PFSK-1 (cell line): Measurements from ENCODE around the gene HS6ST1.

Source experiments
- FOXP2 ChIP-seq: optimal IDR thresholded peaks from 2 replicates; pipeline ENCODE3; 2011; ENCODE audit warnings: borderline replicate concordance, control low read depth, inconsistent platforms; ENCODE audit not compliant: insufficient read depth; ENCODE audit errors: extremely low read length, extremely low read depth
- POLR2AphosphoS5 ChIP-seq: IDR thresholded peaks from 2 replicates; pipeline ENCODE4 v1.6.1; 2012; ENCODE audit warnings: low read depth, mild to moderate bottlenecking, control low read depth, low read length, moderate library complexity
- SIN3A ChIP-seq: IDR thresholded peaks from 2 replicates; pipeline ENCODE4 v1.6.1; 2012; ENCODE audit warnings: mild to moderate bottlenecking, low read length, moderate library complexity, borderline replicate concordance; ENCODE audit not compliant: insufficient read depth
- TAF1 ChIP-seq: IDR thresholded peaks from 2 replicates; pipeline ENCODE4 v1.6.1; 2012; ENCODE audit warnings: low read length, control low read depth, borderline replicate concordance; ENCODE audit not compliant: insufficient read depth
- TF ChIP-seq, protein P1 (sequence below), 2 experiments: IDR thresholded peaks; 2 replicates each; pipeline versions ENCODE4 v1.6.1 to v1.8.0; 2011 to 2012; ENCODE audit warnings: low read depth in 2 of 2, low read length in 2 of 2, control low read depth in 1 of 2, inconsistent platforms in 1 of 2, mild to moderate bottlenecking in 1 of 2, moderate library complexity in 1 of 2; ENCODE audit not compliant: insufficient read depth in 1 of 2

HS6ST1 gene

DNA sequence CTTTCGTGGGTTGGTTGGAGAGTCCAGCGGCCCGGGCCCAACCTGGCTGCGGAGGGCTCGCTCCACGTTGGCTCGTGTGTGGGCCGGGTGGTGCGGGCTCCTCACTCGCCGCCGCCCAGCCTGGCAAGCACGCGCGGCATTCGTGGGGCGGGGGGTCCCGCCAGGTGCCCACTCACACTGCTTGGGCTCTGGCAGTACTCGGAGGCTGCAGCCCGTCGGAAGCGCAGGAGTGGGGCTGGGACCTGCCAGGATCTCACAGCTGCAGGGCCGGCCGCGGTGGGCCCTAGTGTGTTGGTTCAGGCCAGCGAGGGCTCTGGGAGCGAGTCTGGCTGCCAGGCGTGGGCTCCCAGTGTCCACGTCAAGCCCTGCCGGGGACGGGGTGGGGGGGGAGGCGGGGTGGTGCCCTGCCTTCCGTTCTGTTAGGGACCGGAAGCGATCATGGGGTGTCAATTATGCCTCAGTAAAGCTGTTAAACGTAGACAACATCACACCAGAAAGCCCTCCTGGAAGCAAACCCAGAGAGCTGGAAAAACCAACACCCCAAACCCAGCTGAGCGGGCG lies 1.0 kb upstream of the HS6ST1 start:
- no peak for TF ChIP-seq TAF1
- TF ChIP-seq FOXP2, result no peak
- TF ChIP-seq POLR2AphosphoS5, result no peak
- no peak for TF ChIP-seq SIN3A
- TF ChIP-seq, protein P1, sequence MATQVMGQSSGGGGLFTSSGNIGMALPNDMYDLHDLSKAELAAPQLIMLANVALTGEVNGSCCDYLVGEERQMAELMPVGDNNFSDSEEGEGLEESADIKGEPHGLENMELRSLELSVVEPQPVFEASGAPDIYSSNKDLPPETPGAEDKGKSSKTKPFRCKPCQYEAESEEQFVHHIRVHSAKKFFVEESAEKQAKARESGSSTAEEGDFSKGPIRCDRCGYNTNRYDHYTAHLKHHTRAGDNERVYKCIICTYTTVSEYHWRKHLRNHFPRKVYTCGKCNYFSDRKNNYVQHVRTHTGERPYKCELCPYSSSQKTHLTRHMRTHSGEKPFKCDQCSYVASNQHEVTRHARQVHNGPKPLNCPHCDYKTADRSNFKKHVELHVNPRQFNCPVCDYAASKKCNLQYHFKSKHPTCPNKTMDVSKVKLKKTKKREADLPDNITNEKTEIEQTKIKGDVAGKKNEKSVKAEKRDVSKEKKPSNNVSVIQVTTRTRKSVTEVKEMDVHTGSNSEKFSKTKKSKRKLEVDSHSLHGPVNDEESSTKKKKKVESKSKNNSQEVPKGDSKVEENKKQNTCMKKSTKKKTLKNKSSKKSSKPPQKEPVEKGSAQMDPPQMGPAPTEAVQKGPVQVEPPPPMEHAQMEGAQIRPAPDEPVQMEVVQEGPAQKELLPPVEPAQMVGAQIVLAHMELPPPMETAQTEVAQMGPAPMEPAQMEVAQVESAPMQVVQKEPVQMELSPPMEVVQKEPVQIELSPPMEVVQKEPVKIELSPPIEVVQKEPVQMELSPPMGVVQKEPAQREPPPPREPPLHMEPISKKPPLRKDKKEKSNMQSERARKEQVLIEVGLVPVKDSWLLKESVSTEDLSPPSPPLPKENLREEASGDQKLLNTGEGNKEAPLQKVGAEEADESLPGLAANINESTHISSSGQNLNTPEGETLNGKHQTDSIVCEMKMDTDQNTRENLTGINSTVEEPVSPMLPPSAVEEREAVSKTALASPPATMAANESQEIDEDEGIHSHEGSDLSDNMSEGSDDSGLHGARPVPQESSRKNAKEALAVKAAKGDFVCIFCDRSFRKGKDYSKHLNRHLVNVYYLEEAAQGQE (IDR thresholded peaks at IDR 0.05; ENCODE audit: insufficient read depth in 1 of 2, low read depth in 2 of 2, low read length in 2 of 2), result no peak

DNA sequence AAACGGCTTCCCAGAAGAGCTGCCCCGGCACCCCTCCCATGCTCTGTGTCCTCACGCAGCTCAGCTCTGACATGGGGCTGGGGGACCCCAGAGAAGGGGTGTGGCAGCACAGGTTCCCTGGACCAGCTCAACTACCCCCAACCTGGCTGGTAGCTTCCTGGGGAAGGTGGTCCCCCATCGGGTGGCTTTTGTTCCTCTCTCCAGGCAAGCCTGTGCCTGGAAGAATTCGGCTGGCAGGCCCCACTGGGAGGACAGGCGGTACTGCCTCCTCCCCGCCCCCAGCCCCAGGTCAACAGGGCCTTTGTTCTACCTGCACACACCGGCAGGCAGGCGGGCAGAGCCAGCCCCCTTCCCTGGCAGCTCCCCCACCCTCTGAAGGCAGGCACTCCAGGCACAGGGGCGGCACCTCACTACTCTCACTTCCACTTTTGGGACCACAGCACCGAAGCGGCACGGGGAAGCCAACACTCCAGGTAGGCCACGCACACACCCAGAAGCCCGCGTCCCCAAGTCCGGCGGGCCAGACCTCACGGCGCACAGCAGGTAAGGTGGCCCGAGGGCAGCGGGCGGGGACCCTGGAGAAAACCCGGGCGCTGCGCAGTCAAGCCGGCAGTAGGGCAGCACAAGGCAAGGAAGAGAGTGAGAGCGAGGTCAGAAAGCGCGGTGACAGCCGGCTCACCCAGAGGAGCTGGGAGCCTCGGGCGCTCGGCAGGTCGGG lies 1.3 kb downstream of the HS6ST1 start:
- no peak for TF ChIP-seq SIN3A
- TF ChIP-seq POLR2AphosphoS5, result no peak
- TF ChIP-seq, protein P1 (IDR thresholded peaks at IDR 0.05; ENCODE audit: insufficient read depth in 1 of 2, low read depth in 2 of 2, low read length in 2 of 2), result no peak
- TF ChIP-seq FOXP2, result no peak
- no peak for TF ChIP-seq TAF1

DNA sequence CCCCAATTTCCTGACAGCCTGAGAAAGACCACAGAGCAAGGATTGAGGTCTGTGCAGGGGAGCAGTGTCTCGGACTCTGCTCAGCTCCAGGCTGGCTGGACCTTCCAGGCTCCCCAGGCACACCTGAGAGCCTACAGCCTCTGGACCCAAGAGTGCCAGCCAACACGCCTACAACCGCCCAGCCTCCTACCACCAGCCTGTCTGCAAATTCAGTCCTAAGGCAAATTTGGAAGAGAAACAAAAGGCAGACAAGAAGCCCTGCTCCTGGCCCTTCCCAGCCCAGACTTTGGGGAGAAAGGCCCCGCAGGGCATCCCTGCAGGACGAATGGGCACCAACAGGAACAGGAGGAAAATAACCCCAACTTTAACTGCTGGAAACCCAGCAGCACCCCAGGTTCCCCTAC lies 1.9 kb downstream of the HS6ST1 start:
- TF ChIP-seq TAF1, result no peak
- no peak for TF ChIP-seq SIN3A
- TF ChIP-seq, protein P1 (IDR thresholded peaks at IDR 0.05; ENCODE audit: insufficient read depth in 1 of 2, low read depth in 2 of 2, low read length in 2 of 2), result no peak
- TF ChIP-seq FOXP2, result no peak
- no peak for TF ChIP-seq POLR2AphosphoS5

DNA sequence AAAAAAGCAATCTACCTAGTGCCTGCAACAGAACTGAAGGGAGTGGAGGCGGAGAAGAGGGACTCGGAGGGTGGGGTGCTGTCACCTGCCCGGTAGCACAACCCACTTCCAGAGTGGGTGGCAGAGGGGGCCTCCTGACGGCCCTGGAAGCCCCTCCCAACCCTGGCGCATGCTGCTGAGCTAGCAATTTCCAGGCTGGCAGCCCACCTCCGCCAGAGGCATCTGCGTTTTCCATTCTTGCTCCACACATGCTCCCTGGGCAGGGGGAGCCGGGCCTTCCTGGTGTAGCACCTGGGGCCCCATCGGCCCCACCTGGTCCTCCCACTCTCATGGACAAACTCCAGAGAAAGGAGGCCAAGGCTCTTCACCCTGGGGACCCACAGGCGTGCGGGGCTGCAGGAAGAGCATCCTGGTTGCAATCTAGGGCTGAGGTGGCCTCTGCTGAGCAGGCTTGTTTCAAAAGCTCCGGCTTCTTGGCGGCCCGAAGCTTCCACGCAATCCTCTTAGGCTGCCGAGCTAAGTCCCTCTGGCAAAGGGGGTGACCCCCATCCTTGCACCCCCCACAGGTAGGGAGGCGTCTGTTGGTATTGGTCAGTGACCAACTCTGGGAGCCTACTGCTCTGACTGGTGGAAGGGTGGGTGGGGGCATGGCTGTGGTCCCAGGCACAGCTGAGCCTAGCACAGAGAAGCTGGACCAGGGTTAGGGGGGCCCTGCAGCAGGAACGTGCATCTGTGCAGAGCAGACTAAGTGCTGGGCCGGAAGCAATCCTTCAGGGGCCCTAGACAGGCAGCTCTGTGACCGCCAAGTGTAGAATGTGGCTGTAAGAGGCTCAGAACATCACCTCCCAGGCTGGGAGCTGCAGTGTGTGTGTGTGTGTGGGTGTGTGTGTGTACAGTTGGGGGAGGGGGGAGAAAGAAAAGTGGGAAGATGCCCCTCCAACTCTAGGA lies 2.6 kb downstream of the HS6ST1 start:
- TF ChIP-seq SIN3A (no peak), POLR2AphosphoS5 (no peak), FOXP2 (no peak), TAF1 (no peak)
- TF ChIP-seq, protein P1 (IDR thresholded peaks at IDR 0.05; ENCODE audit: insufficient read depth in 1 of 2, low read depth in 2 of 2, low read length in 2 of 2), result no peak
